H1 (cell line): ENCODE data around the gene MROH2A. TPM values are rescaled to one million over a fixed set of nuclear protein-coding genes. Genes with fewer than 3 reads are reported as not detected.

Experiments used
- CTCF ChIA-PET: fragments of 300-600 bp; sonication (Branson Sonifier 250); formaldehyde crosslinking; loops from one replicate; lab custom pipeline; 2021; ENCODE audit not compliant: partially characterized antibody; lab: Charles Lee
- POLR2A ChIA-PET: fragments of 300-600 bp; sonication (Branson Sonifier 250); formaldehyde crosslinking; loops from one replicate; lab custom pipeline; 2021; ENCODE audit warnings: inconsistent platforms; ENCODE audit not compliant: partially characterized antibody; lab: Charles Lee
- DNase-seq, 2 experiments: peaks; one replicate each; pipeline versions ENCODE4 v3.0.0 to v3.0.0-alpha.2; 2010 to 2022; ENCODE audit warnings: low spot score in 2 of 2, low read depth in 1 of 2, mixed read lengths in 1 of 2
- FAIRE-seq: peaks from 2 replicates; lab custom pipeline; 2011; peaks lifted over from hg19 to GRCh38; lab: Jason Lieb, UNC
- H2AFZ ChIP-seq: 2 replicates; pipeline ENCODE4 v1.8.1; 2012; ENCODE audit warnings: low read length, inconsistent platforms
- H2AK5ac ChIP-seq: 2 replicates; pipeline ENCODE4 v1.6.1; 2013; ENCODE audit warnings: low read depth, low read length
- H2BK120ac ChIP-seq: replicated peaks from 2 replicates; pipeline ENCODE3; 2013; ENCODE audit warnings: low read depth, low read length, inconsistent platforms
- H2BK12ac ChIP-seq: 2 replicates; pipeline ENCODE4 v1.6.1; 2013; ENCODE audit warnings: low read depth, low read length
- H2BK15ac ChIP-seq: 2 replicates; pipeline ENCODE4 v1.6.1; 2013; ENCODE audit warnings: low read length
- H2BK20ac ChIP-seq: 2 replicates; pipeline ENCODE4 v1.6.1; 2013; ENCODE audit warnings: low read length
- H2BK5ac ChIP-seq: 2 replicates; pipeline ENCODE4 v1.6.1; 2013; ENCODE audit warnings: low read depth, low read length
- H3K14ac ChIP-seq: 2 replicates; pipeline ENCODE4 v1.6.1; 2013; ENCODE audit warnings: inconsistent platforms; ENCODE audit not compliant: insufficient read length
- H3K18ac ChIP-seq: 2 replicates; pipeline ENCODE4 v1.6.1; 2013; ENCODE audit warnings: low read length; ENCODE audit errors: extremely low read depth
- H3K23ac ChIP-seq: 2 replicates; pipeline ENCODE4 v1.6.1; 2013; ENCODE audit warnings: inconsistent platforms; ENCODE audit not compliant: insufficient read length
- H3K23me2 ChIP-seq: 2 replicates; pipeline ENCODE4 v1.6.1; 2013; ENCODE audit warnings: low read depth, low read length
- H3K27ac ChIP-seq: 2 replicates; pipeline ENCODE4 v1.6.1; 2011; ENCODE audit warnings: low read depth, low read length, inconsistent platforms
- H3K27me3 ChIP-seq, 4 experiments: replicated peaks in 1 of 4; 1 replicate in 1 of 4; 2 replicates in 3 of 4; pipeline versions ENCODE4 v1.6.1 to v1.8.1; 2011 to 2013; ENCODE audit warnings: low read length in 3 of 4, mild to moderate bottlenecking in 3 of 4, inconsistent platforms in 2 of 4, mixed read lengths in 2 of 4, moderate library complexity in 1 of 4; ENCODE audit not compliant: control insufficient read depth in 3 of 4, insufficient read depth in 3 of 4; ENCODE audit errors: extremely low read depth in 1 of 4
- H3K36me3 ChIP-seq, 4 experiments: 2 replicates each; pipeline versions ENCODE4 v1.6.1 to v1.8.1; 2011 to 2013; ENCODE audit warnings: mild to moderate bottlenecking in 4 of 4, low read length in 3 of 4, moderate library complexity in 2 of 4, control low read depth in 1 of 4, inconsistent platforms in 1 of 4; ENCODE audit not compliant: insufficient read depth in 4 of 4, control insufficient read depth in 2 of 4
- H3K4ac ChIP-seq: replicated peaks from 2 replicates; pipeline ENCODE3; 2013; ENCODE audit warnings: low read length, low read depth, mixed read lengths, inconsistent platforms; ENCODE audit not compliant: insufficient read length
- H3K4me1 ChIP-seq, 4 experiments: replicated peaks in 1 of 4; 1 replicate in 1 of 4; 2 replicates in 3 of 4; pipeline versions ENCODE4 v1.6.1 to v1.8.1; 2011 to 2013; ENCODE audit warnings: low read length in 3 of 4, inconsistent platforms in 2 of 4, mixed read lengths in 1 of 4; ENCODE audit not compliant: insufficient read depth in 4 of 4, control insufficient read depth in 3 of 4
- H3K4me2 ChIP-seq, 2 experiments: 2 replicates each; pipeline versions ENCODE4 v1.6.1 to v1.8.1; 2011 to 2013; ENCODE audit warnings: low read depth in 2 of 2, low read length in 2 of 2, control low read depth in 1 of 2, inconsistent platforms in 1 of 2, mild to moderate bottlenecking in 1 of 2; ENCODE audit not compliant: insufficient read depth in 1 of 2
- H3K4me3 ChIP-seq, 4 experiments: fragments of 200-600, 300-600 bp in 1 of 4; sonication (generic), shearing (Covaris generic), sonication (Bioruptor Twin) in 1 of 4; 2 replicates each; pipeline versions ENCODE4 v1.5.1 to v1.8.1; 2011 to 2016; ENCODE audit warnings: low read length in 4 of 4, low read depth in 3 of 4, control low read depth in 2 of 4, inconsistent platforms in 2 of 4, mild to moderate bottlenecking in 2 of 4, mixed read lengths in 1 of 4, moderate library complexity in 1 of 4; ENCODE audit not compliant: insufficient read depth in 2 of 4; ENCODE audit errors: extremely low read depth in 1 of 4
- H3K56ac ChIP-seq: replicated peaks from 2 replicates; pipeline ENCODE3; 2013; ENCODE audit warnings: low read depth, mild to moderate bottlenecking, mixed read lengths, low read length, inconsistent platforms; ENCODE audit not compliant: insufficient read length
- H3K79me1 ChIP-seq: 2 replicates; pipeline ENCODE4 v1.6.1; 2013; ENCODE audit warnings: low read depth, low read length, control low read depth
- H3K79me2 ChIP-seq, 2 experiments: 2 replicates each; pipeline versions ENCODE4 v1.6.1 to v1.8.1; 2012 to 2013; ENCODE audit warnings: low read length in 2 of 2, mild to moderate bottlenecking in 2 of 2, inconsistent platforms in 1 of 2; ENCODE audit not compliant: insufficient read depth in 2 of 2, control insufficient read depth in 1 of 2
- H3K9ac ChIP-seq, 4 experiments: replicated peaks in 1 of 4; 1 replicate in 1 of 4; 2 replicates in 3 of 4; pipeline versions ENCODE4 v1.6.1 to v1.8.1; 2011 to 2013; ENCODE audit warnings: low read depth in 3 of 4, low read length in 3 of 4, control low read depth in 2 of 4, mild to moderate bottlenecking in 2 of 4, moderate library complexity in 2 of 4, inconsistent platforms in 1 of 4; ENCODE audit errors: extremely low read depth in 1 of 4
- H3K9me3 ChIP-seq, 2 experiments: 2 replicates each; pipeline versions ENCODE4 v1.6.1 to v1.8.1; 2012 to 2013; ENCODE audit warnings: mild to moderate bottlenecking in 2 of 2, moderate library complexity in 2 of 2, control low read depth in 1 of 2, inconsistent platforms in 1 of 2, low read depth in 1 of 2, low read length in 1 of 2, mixed read lengths in 1 of 2; ENCODE audit not compliant: insufficient read depth in 2 of 2
- H4K20me1 ChIP-seq, 2 experiments: replicated peaks in 1 of 2; 2 replicates each; pipeline versions ENCODE3 to v1.8.1; 2011 to 2013; ENCODE audit warnings: inconsistent platforms in 2 of 2, low read length in 2 of 2, mild to moderate bottlenecking in 1 of 2; ENCODE audit not compliant: insufficient read depth in 2 of 2, control insufficient read depth in 1 of 2
- H4K5ac ChIP-seq: 2 replicates; pipeline ENCODE4 v1.6.1; 2013; ENCODE audit warnings: low read length, low read depth, mixed read lengths, inconsistent platforms; ENCODE audit not compliant: insufficient read length
- H4K8ac ChIP-seq: 2 replicates; pipeline ENCODE4 v1.8.0; 2013; ENCODE audit warnings: mild to moderate bottlenecking, moderate library complexity, low read length, inconsistent platforms; ENCODE audit not compliant: insufficient read depth; ENCODE audit errors: extremely low read depth
- H4K91ac ChIP-seq: replicated peaks from 2 replicates; pipeline ENCODE3; 2013; ENCODE audit warnings: low read length, mixed read lengths, inconsistent platforms; ENCODE audit not compliant: insufficient read length
- CBX5 ChIP-seq: fragments of 300-800, 300-1000 bp; sonication (generic); IDR thresholded peaks from 2 replicates; pipeline ENCODE4 v1.7.1; 2016; ENCODE audit warnings: antibody characterized with exemption, low read length, low read depth
- SIX5 ChIP-seq: IDR thresholded peaks from 2 replicates; pipeline ENCODE4 v1.6.1; 2011; ENCODE audit warnings: mild to moderate bottlenecking, low read depth, low read length
- WGBS, 2 experiments: shearing (Covaris generic) in 1 of 2; methylation state at CpG; one replicate each; pipeline versions ENCODE4 v1.1.6 to v1.1.7; 2013 to 2015; ENCODE audit warnings: low lambda C conversion rate in 2 of 2, mixed read lengths in 2 of 2, inconsistent platforms in 1 of 2, low coverage in 1 of 2, missing lambda C conversion rate in 1 of 2; ENCODE audit not compliant: insufficient replicate concordance in 2 of 2, insufficient coverage in 1 of 2, insufficient read length in 1 of 2; ENCODE audit errors: extremely low coverage in 1 of 2, missing lambda C conversion rate in 1 of 2; 5-methylcytosine and 5-hydroxymethylcytosine counted together
- polyA plus RNA-seq, 7 experiments: library from polyadenylated mRNA; depleted of rRNA in 3 of 7; stranded (reverse) in 5 of 7; unstranded in 2 of 7; fragments of >200 nt in 5 of 7; fragments of 200-250 nt in 2 of 7; gene quantifications; 1 replicate in 5 of 7; 2 replicates in 1 of 7; 4 replicates in 1 of 7; pipeline versions ENCODE4 v1.2.1 to v1.2.3, GENCODE V29; 2011 to 2013; ENCODE audit warnings: missing spikeins in 2 of 7, mixed read lengths in 2 of 7
- total RNA-seq: library from RNA; stranded (reverse); fragmentation: NEBNext Ultra II Directional; extraction: Animal tissue kit (Norgen Biotek cat#: 25700); gene quantifications from 2 replicates; pipeline ENCODE4 v1.2.1, GENCODE V29; 2021

The MROH2A gene
- total and polyA plus RNA-seq, 2 of the 8 experiments (the other 6 are each of a cell fraction or from before 2014, with no cell fraction given) = not detected

GRCh38 chr2:233802132-233802815 is 24.1 kb downstream of the MROH2A start:
- ChIA-PET CTCF (interaction anchor here (1.0 kb wide), 1 partner anchor 17 kb away, joined by 3 read pairs; no protein-coding TSS in a partner anchor), POLR2A (no interaction called here)
- no peak overlapping the region for H3K9ac ChIP-seq
- H4K91ac ChIP-seq = no peak overlapping the region
- H4K20me1 ChIP-seq = no peaks in the 10 kb centered on the region
- H3K18ac ChIP-seq = no peak overlapping the region
- peaks cover 0 to 4% of the 10 kb centered on the region in 2 experiments; a peak in 3 of 4 replicates for H3K9me3 ChIP-seq
- H3K4me3 ChIP-seq = no peak overlapping the region
- no peak overlapping the region for H2BK5ac ChIP-seq
- H4K8ac ChIP-seq = no peak overlapping the region
- H2BK12ac ChIP-seq = no peak overlapping the region
- H3K23ac ChIP-seq = no peak overlapping the region
- DNase-seq (peak in 1 of 2 experiments; percentile 6), FAIRE-seq (no peak)
- no peak overlapping the region for H2BK20ac ChIP-seq
- no peak overlapping the region for H3K27ac ChIP-seq
- no peaks in the 10 kb centered on the region for H3K79me1 ChIP-seq
- no peak overlapping the region for H3K4me2 ChIP-seq
- H4K5ac ChIP-seq = no peak overlapping the region
- H3K36me3 ChIP-seq = no peaks in the 10 kb centered on the region
- 81% methylated on average over 3 of the region's 3 CpGs; no CpG with 5 or more reads in 1 of the 2 experiments for WGBS, 2 experiments
- H2AK5ac ChIP-seq = no peak overlapping the region
- H2BK120ac ChIP-seq = no peak overlapping the region
- H2BK15ac ChIP-seq = no peak overlapping the region
- no peak overlapping the region for H3K56ac ChIP-seq
- no peak overlapping the region for H3K14ac ChIP-seq
- no peak overlapping the region for H3K4ac ChIP-seq
- H3K79me2 ChIP-seq = no peaks in the 10 kb centered on the region
- no peaks in the 10 kb centered on the region for H3K27me3 ChIP-seq
- no peaks in the 10 kb centered on the region for H3K23me2 ChIP-seq
- no peaks in the 10 kb centered on the region for H3K4me1 ChIP-seq
- H2AFZ ChIP-seq = no peak overlapping the region
- TF ChIP-seq SIX5 (no peak), CBX5 (no peak)
